SU-DHL-6 (cell line): ENCODE measurements around the gene SLC35F4.

ENCODE experiments used
- H2AFZ ChIP-seq: fragments of 200-600 bp; sonication (generic); 2 replicates; pipeline ENCODE4 v1.6.1; 2014; ENCODE audit warnings: low read depth, mild to moderate bottlenecking, moderate library complexity, mixed read lengths, antibody characterized with exemption, low read length; ENCODE audit not compliant: severe bottlenecking
- H3F3A ChIP-seq: fragments of 200-600 bp; shearing (Covaris generic); 2 replicates; pipeline ENCODE4 v1.6.0; 2016; ENCODE audit warnings: antibody characterized with exemption, mild to moderate bottlenecking; ENCODE audit not compliant: insufficient read depth
- H3K27ac ChIP-seq: fragments of 200-600 bp; sonication (generic); 2 replicates; pipeline ENCODE4 v1.5.1; 2016; ENCODE audit warnings: low read depth, mild to moderate bottlenecking, low read length, moderate library complexity, mixed read lengths
- H3K27me3 ChIP-seq: fragments of 200-600 bp; sonication (generic), shearing (Covaris generic); 2 replicates; pipeline ENCODE4 v1.6.0; 2014; ENCODE audit warnings: mild to moderate bottlenecking, low read length
- H3K36me3 ChIP-seq: fragments of 200-600 bp; sonication (generic); 2 replicates; pipeline ENCODE4 v1.6.1; 2014; ENCODE audit warnings: mild to moderate bottlenecking, low read length, mixed read lengths
- H3K4me2 ChIP-seq: fragments of 300-600, 200-600 bp; shearing (Covaris generic), sonication (generic); 2 replicates; pipeline ENCODE4 v1.6.0; 2014; ENCODE audit warnings: low read length, low read depth, mild to moderate bottlenecking; ENCODE audit not compliant: poor library complexity, severe bottlenecking
- H3K4me3 ChIP-seq: fragments of 200-600 bp; sonication (generic); 2 replicates; pipeline ENCODE4 v1.5.1; 2014; ENCODE audit warnings: antibody characterized with exemption, low read length, mild to moderate bottlenecking, mixed read lengths; ENCODE audit not compliant: insufficient read depth, poor library complexity, severe bottlenecking
- H3K79me2 ChIP-seq: fragments of 200-600 bp; sonication (generic); 2 replicates; pipeline ENCODE4 v1.6.1; 2014; ENCODE audit warnings: mild to moderate bottlenecking, low read length, moderate library complexity; ENCODE audit not compliant: insufficient read depth
- H3K9ac ChIP-seq: fragments of 200-600 bp; sonication (generic); 2 replicates; pipeline ENCODE4 v1.7.0; 2014; ENCODE audit warnings: mild to moderate bottlenecking, low read length
- H3K9me2 ChIP-seq: fragments of 200-600 bp; sonication (generic); replicated peaks from 2 replicates; pipeline ENCODE4 v1.6.1; 2014; ENCODE audit warnings: low read length; ENCODE audit not compliant: insufficient read depth
- H3K9me3 ChIP-seq: fragments of 200-600 bp; sonication (generic); 2 replicates; pipeline ENCODE4 v1.6.1; 2014; ENCODE audit warnings: low read length, mixed read lengths; ENCODE audit not compliant: insufficient read depth
- H4K20me1 ChIP-seq: fragments of 200-600 bp; sonication (generic); 2 replicates; pipeline ENCODE4 v1.6.1; 2014; ENCODE audit warnings: low read depth, mild to moderate bottlenecking, antibody characterized with exemption, low read length, moderate library complexity, mixed read lengths
- EZH2phosphoT487 ChIP-seq: fragments of 200-600 bp; sonication (generic), shearing (Covaris generic); conservative IDR thresholded peaks from 2 replicates; pipeline ENCODE4 v1.6.1; 2018; ENCODE audit warnings: mild to moderate bottlenecking, antibody characterized with exemption, low read length, moderate library complexity, mixed read lengths
- TF ChIP-seq, protein P1 (sequence below): fragments of 200-600 bp; sonication (generic); IDR thresholded peaks from one replicate; pipeline ENCODE4 v1.5.1; 2017; ENCODE audit warnings: antibody characterized with exemption, mild to moderate bottlenecking, low read length, moderate library complexity; ENCODE audit not compliant: insufficient read depth, poor library complexity, severe bottlenecking

SLC35F4 gene

DNA sequence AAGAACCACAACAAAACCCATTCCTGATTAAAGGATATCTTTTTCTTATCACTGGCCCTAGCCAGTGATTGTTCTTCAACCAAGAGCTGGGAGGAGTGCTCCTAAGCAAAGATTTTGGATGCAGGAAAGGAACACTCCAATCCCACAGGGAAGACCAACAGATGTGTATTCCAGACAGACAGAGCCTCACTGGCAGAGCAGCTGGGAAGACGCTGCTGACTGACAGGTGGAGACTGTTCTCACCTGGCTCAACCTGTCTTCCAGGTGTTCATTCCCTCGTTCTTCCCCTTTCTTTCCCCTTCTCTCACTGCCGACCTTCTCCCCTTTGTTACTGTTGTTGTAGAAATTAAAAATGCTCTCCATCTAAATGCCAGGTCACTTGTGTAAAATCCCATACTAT lies 282.5 kb downstream of the SLC35F4 start:
- H3K36me3 ChIP-seq, result no peaks in the 10 kb centered on the region
- H3K9me2 ChIP-seq, result no peaks in the 10 kb centered on the region
- H3K4me3 ChIP-seq, result no peak overlapping the region
- no peak overlapping the region for H2AFZ ChIP-seq
- no peak overlapping the region for H3K27ac ChIP-seq
- H4K20me1 ChIP-seq, result no peaks in the 10 kb centered on the region
- no peak overlapping the region for H3K4me2 ChIP-seq
- no peaks in the 10 kb centered on the region for H3K79me2 ChIP-seq
- H3K9ac ChIP-seq, result no peak overlapping the region
- no peaks in the 10 kb centered on the region for H3K27me3 ChIP-seq
- H3K9me3 ChIP-seq, result no peaks in the 10 kb centered on the region
- TF ChIP-seq EZH2phosphoT487, result no peak
- TF ChIP-seq, protein P1, sequence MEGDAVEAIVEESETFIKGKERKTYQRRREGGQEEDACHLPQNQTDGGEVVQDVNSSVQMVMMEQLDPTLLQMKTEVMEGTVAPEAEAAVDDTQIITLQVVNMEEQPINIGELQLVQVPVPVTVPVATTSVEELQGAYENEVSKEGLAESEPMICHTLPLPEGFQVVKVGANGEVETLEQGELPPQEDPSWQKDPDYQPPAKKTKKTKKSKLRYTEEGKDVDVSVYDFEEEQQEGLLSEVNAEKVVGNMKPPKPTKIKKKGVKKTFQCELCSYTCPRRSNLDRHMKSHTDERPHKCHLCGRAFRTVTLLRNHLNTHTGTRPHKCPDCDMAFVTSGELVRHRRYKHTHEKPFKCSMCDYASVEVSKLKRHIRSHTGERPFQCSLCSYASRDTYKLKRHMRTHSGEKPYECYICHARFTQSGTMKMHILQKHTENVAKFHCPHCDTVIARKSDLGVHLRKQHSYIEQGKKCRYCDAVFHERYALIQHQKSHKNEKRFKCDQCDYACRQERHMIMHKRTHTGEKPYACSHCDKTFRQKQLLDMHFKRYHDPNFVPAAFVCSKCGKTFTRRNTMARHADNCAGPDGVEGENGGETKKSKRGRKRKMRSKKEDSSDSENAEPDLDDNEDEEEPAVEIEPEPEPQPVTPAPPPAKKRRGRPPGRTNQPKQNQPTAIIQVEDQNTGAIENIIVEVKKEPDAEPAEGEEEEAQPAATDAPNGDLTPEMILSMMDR, result no peak
- H3F3A ChIP-seq, result no peaks in the 10 kb centered on the region

DNA sequence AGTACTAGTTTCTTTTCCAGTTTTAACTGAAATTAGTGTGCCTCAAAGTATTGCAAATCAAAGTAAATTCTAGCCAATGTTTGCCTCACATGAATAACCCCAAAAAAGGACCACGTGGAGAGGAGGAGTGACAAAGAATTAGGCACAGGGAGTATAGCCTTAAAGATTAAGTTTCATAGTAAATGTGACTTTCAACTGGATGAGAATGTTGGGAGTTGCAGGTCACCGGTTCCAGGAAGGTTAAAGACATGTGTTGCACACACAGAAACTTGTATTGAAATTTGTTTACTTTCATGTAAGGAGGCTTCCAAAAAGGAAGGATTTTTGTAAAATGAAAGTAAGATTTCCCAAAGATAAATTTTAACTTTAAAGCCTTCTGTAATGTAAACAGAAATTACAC lies 283.1 kb downstream of the SLC35F4 start:
- H2AFZ ChIP-seq, result no peak overlapping the region
- H4K20me1 ChIP-seq, result no peaks in the 10 kb centered on the region
- no peaks in the 10 kb centered on the region for H3K27me3 ChIP-seq
- H3K9ac ChIP-seq, result no peak overlapping the region
- TF ChIP-seq EZH2phosphoT487, result no peak
- TF ChIP-seq, protein P1, result no peak
- H3K4me2 ChIP-seq, result no peak overlapping the region
- no peaks in the 10 kb centered on the region for H3K36me3 ChIP-seq
- H3K27ac ChIP-seq, result no peak overlapping the region
- no peaks in the 10 kb centered on the region for H3K9me2 ChIP-seq
- no peaks in the 10 kb centered on the region for H3F3A ChIP-seq
- no peak overlapping the region for H3K4me3 ChIP-seq
- H3K79me2 ChIP-seq, result no peaks in the 10 kb centered on the region
- no peaks in the 10 kb centered on the region for H3K9me3 ChIP-seq

DNA sequence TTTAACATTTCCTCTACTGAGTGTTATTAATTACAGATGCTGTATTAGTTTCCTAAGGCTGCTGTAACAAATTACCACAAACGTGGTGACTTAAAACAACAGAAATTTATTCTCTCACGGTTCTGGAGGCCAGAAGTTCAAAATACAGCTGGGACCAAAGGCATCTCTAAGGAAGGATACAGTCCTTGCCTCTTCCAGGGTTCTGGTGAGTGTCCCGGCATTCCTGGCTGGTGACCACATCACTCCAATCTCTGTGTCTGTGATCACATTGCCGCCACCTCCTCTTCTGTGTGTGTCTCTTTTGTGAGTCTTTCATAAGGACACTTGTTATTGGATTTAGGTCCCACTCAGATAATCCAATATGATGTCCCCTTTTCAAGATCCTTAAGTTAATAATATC lies 287.1 kb downstream of the SLC35F4 start:
- H3K9ac ChIP-seq, result no peak overlapping the region
- TF ChIP-seq, protein P1, result no peak

DNA sequence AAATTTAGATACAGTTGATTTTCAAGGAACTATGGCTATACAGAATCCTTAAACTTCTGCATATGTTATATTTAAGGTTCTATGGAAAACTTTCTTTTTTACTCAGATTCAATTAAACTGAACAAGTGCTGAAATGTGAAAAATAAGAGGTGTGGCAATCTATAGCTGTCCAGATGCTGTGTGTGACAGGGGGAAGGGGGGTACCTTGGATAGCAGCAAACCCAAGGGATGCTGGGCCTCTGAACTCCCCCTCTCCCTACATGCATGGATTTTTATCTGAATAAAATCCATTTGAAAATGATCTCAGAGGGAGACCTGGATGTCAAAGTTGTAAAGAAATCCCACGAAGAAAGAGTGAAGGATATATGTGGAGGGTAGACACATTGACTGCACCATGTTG lies 289.4 kb downstream of the SLC35F4 start:
- Histone ChIP-seq H3K9me3 (no peaks in the 10 kb centered on the region), H3K4me2 (no peak overlapping the region), H3K79me2 (no peaks in the 10 kb centered on the region), H3F3A (no peaks in the 10 kb centered on the region), H3K9ac (no peak overlapping the region), H4K20me1 (no peaks in the 10 kb centered on the region), H3K9me2 (no peaks in the 10 kb centered on the region), H2AFZ (no peak overlapping the region), H3K36me3 (no peaks in the 10 kb centered on the region), H3K27ac (no peak overlapping the region), H3K4me3 (no peak overlapping the region), H3K27me3 (no peaks in the 10 kb centered on the region)
- TF ChIP-seq, protein P1, result no peak
- no peak for TF ChIP-seq EZH2phosphoT487

More for the DNA sequence above, 287.1 kb downstream of the SLC35F4 start:
- no peaks in the 10 kb centered on the region for H3K36me3 ChIP-seq
- no peaks in the 10 kb centered on the region for H3K9me2 ChIP-seq
- H3K4me2 ChIP-seq, result no peak overlapping the region
- H3F3A ChIP-seq, result no peaks in the 10 kb centered on the region
- H3K27ac ChIP-seq, result no peak overlapping the region
- no peak overlapping the region for H3K4me3 ChIP-seq
- no peaks in the 10 kb centered on the region for H4K20me1 ChIP-seq
- no peaks in the 10 kb centered on the region for H3K79me2 ChIP-seq
- no peaks in the 10 kb centered on the region for H3K9me3 ChIP-seq
- no peak overlapping the region for H2AFZ ChIP-seq
- no peaks in the 10 kb centered on the region for H3K27me3 ChIP-seq
